ENCODE data around the gene TATDN3.

- TF ChIP-seq CTCF (optimal IDR thresholded peaks at IDR 0.05 in 1 of 3, IDR thresholded peaks at IDR 0.05 in 1 of 3, conservative IDR thresholded peaks at IDR 0.05 in 1 of 3; ENCODE audit: extremely low read depth in 1 of 3, insufficient read depth in 2 of 3, low read length in 3 of 3), result no peak
- TF ChIP-seq EZH2 (IDR thresholded peaks at IDR 0.05; ENCODE audit: low read length), result no peak
Observed at GRCh38 chr1:212792396-212792908, 758 bp downstream of the TATDN3 start.
